ENCODE data around the gene ELL.

Gene ELL

DNA sequence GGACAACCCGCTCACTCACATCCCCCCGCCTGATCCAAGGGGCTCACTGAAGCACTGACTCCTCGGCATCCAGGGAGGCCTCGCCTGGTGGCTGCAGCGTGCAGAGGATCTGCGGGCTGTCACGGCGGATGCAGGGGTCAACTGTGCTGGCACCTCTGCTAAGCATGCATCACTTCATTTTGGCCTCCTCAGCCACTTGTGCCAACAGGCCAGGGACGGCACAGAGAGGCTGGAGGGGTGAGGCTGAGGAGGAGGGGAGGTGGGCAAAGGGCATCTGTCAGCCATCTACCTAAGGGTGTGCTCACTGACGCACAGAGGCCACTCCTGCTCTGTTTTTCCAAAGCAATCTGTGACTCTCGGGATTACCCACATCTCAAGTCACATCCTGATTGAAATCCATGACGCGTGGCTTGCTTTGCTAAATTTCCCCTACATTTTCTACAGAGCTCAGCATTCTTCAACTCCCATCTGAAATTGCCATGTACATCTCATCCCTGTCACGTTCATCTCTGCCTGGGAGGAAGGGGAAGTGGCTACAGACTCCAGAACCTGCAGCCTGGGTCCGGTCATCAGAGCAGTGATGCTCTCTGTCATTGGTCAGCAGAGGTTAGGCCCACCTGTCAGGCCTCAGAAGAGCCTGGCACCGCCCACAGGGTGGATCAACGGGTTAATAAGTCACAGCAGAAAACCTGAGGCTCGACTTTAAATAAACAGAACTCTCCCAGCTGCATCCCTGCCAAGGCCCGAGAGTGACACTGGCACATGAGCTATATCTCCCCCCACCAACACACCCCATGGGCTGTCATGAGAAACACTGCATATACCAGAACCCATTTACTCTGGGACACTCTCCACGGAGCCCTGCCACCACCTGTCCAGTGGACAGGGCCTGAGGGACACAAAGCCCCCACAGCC is 17.6 kb downstream of the ELL start:
- no peak for DNase-seq

GRCh38 chr19:18503337-18503970 is 18.4 kb downstream of the ELL start:
- DNase-seq: no peak

- DNase-seq: peak; percentile 54
Observed at GRCh38 chr19:18502638-18503294, 19.1 kb downstream of the ELL start.

- no peak for DNase-seq
Observed at GRCh38 chr19:18502246-18502637, 19.6 kb downstream of the ELL start.

- DNase-seq: no peak
Observed at GRCh38 chr19:18501832-18502231, 20.0 kb downstream of the ELL start.

DNA sequence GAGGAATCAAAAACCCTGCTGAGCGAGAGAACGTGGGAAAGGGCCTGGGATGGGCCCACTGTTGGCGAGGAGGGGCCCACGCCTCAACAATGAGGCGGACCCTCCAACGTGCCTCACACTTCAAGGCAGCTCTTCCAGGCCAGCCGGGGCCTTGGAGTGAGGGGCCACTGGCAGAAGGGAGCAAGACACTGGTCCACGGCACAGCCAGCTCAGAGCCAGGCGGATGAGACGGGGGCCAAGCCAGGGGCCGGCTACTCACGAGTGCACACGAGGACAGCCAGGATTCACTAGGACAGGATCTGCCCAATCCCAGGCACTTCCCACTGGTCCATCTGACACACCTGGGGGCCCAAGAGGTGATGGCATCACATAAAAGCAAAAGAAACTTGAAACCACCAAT is 20.5 kb downstream of the ELL start:
- DNase-seq: no peak

GRCh38 chr19:18500799-18501198 is 21.1 kb downstream of the ELL start:
- peak; percentile 65 for DNase-seq

GRCh38 chr19:18500376-18500775 is 21.5 kb downstream of the ELL start:
- DNase-seq: no peak

DNA sequence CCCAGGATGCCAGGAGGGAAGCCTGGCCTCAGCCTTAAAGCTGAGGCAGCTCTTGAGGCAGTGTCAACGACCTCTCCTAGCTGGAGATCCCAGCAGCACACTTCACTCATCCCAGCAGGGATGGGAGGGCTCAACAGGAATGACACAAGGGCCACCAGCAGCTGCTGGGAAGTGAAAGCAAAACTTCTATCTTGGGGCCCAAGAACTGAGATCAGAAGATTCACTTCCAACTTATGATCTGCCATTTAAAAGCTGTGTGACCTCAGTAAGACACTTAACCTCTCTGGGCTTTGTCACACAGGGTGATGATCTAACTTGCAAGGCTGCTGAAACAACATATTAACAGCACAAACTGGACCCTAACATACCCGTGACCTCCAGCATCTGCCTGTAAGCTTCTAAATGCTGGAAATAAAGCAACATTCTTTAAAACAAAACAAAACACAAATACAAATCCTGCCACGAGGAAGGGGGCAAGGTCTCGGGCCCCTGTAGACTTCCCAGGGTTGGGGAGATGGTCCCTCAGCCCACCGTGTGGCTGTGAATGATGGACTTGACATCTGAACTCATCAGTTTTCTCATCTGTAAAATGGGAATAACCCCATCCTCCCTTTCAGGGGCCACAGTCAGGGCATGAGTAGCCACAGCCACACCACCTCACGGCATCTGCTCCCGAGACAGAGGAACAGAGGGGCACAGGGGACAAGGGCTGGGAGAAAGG is 22.7 kb downstream of the ELL start:
- no peak for DNase-seq

DNA sequence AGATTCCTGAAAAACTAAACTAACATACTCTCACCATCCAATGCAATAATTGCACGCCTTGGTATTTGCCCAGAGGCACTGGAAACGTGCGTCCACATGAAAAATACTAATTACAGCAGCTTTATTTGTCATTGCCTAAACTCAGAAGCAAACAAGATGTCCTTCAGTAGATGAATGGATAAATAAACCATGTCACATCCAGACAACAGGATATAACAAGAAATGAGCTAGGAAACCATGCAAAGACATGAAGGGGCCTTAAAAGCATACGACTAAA is 25.0 kb downstream of the ELL start:
- no peak for DNase-seq

- DNase-seq: no peak
Observed at GRCh38 chr19:18496167-18496979, 25.5 kb downstream of the ELL start.

DNA sequence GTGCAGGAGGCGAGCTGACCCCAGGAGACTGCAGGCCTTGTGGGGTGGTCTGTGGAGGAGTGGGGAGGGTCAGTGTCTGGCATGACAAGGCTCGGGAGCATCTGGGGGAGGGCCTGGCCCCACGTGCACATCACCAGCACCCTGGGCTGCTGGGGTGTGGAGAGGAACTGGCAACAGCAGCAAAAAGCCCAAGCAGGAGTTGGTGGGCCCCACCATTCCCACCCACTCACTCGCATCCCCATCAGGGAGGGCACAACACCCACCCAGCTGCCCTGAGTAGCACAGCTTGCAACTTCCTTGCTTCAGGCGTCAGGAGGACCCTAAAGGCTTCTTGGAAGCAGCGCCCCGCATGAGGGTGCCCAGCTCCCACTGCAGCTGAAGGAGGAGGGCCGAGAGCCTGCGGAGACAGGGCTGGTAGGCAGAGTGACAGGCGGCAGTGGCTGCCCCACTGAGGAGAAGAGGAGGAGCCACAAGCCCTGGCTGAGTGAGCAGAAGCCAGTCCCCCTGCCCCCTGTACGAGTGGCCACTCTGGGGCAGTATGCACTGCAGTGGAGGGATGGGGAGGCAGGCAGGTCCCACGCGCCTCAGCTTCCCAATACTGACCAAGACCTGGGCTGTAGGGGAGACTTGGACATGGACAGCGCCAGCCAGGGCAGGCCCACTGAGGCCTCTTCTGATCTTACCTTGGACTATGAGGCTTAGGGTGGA is 26.5 kb downstream of the ELL start:
- DNase-seq: no peak

DNA sequence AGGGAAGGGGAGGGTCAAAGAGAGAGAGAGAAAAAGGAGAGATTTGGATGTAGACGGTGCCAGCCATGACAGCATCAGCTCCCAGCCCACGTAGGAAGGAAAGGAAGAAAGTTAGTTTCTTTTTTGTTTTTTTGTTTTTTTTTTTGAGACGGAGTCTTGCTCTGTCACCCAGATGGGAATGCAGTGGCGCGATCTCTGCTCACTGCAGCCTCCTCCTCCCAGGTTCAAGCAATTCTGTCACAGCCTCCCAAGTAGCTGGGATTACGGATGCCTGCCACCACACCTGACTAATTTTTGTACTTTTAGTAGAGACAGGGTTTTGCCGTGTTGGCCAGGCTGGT is 27.6 kb downstream of the ELL start:
- no peak for DNase-seq

- DNase-seq: no peak
Observed at GRCh38 chr19:18493440-18494266, 28.2 kb downstream of the ELL start.

- no peak for DNase-seq
Observed at GRCh38 chr19:18491995-18492953, 29.6 kb downstream of the ELL start.

DNA sequence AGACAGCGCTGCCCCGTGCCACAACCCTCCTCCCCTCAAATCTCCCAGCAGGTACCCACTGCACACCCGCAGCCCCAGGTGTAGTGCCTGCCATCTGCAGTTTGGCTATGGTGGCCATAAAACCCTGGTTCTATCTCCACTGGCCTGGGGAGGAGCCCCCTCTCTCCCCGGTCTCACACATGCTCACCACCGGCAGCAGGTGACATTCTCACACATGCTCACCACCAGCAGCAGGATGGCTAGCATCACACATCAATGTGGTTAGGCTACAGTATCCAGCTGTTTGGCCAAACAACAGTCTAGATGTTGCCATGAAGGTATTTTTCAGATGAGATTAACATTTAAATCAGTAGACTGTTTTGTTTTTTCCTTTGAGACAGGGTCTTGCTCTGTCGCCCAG is 31.1 kb downstream of the ELL start:
- no peak for DNase-seq

- DNase-seq: no peak
Observed at GRCh38 chr19:18489627-18490184, 32.2 kb downstream of the ELL start.

DNA sequence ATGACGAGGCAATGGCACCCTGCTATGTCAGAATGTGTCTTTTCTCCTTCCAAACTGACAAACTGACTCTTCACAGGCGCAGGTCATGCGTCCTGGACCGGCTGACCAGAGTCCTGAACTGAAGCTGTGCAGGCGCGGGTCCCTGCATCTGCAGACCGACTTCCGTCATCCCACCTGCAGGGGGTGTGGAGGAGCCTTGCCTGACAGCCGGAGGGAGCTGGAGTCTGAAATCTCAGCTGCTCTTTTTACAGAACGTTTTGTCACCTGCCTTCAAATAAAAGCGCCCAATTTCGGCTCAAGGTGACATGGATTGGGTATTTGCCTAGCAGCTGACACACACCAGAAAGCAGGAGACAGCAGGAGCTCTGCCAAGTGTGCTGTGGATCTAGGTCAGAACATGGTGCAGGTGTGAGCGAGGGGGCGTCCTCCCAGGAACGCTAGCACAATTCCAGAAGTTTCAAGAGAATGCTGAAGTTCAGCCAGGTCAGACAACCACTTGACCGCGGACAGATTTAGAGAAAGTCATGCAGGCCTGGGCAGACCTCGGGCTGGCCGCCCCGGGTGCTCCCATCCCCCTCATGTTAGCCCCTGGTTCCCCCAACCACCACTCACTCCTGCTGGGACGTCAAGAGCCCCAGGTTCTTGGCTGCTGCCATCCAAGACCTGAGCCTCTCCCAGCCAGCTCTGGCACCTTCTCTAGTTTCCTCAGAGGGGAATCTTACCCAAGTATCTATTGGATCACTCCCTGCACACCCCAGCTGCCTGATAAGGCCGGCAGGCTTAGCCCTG is 32.8 kb downstream of the ELL start:
- DNase-seq: no peak

GRCh38 chr19:18488403-18488723 is 33.5 kb downstream of the ELL start:
- no peak for DNase-seq
